Lower lobe of right lung (tissue), 2 donors: ENCODE data around the gene ABCA12. TPM values are rescaled to one million over a fixed set of nuclear protein-coding genes. Genes with fewer than 3 reads are reported as not detected.

ENCODE experiments used
- ATAC-seq, 2 donors: fragments of 200-7000 bp; cut with Tn5 transposase; one replicate each; pipeline ENCODE4 v1.9.1; 2020 to 2022; ENCODE audit warnings: mild to moderate bottlenecking in 2 of 2, moderate library complexity in 2 of 2
- DNase-seq: peaks from one replicate; pipeline ENCODE4 v3.0.0-alpha.2; 2020
- H3K27ac ChIP-seq: fragments of 200-600 bp; one replicate; pipeline ENCODE4 v1.8.0; 2022
- H3K27me3 ChIP-seq: fragments of 200-600 bp; one replicate; pipeline ENCODE4 v1.8.0; 2022; ENCODE audit warnings: low read depth
- H3K36me3 ChIP-seq: fragments of 200-600 bp; one replicate; pipeline ENCODE4 v1.8.0; 2022; ENCODE audit warnings: mild to moderate bottlenecking
- H3K4me1 ChIP-seq: fragments of 200-600 bp; one replicate; pipeline ENCODE4 v1.8.0; 2022
- H3K4me3 ChIP-seq: fragments of 200-600 bp; one replicate; pipeline ENCODE4 v1.8.0; 2022; ENCODE audit warnings: mild to moderate bottlenecking
- H3K9me3 ChIP-seq: fragments of 200-600 bp; one replicate; pipeline ENCODE4 v1.8.0; 2022
- CTCF ChIP-seq: fragments of 200-600 bp; IDR thresholded peaks from one replicate; pipeline ENCODE4 v1.8.0; 2022; ENCODE audit warnings: antibody characterized with exemption, mild to moderate bottlenecking
- intact Hi-C: fragments of 100-400 bp; cut with DNase I; formaldehyde crosslinking; loops from one replicate; pipeline ENCODE4 v1.11.0; 2022
- total RNA-seq: library from RNA; stranded (reverse); fragmentation: NEBNext Ultra II Directional; extraction: Animal tissue kit (Norgen Biotek cat#: 25700); gene quantifications from one replicate; pipeline ENCODE4 v1.2.1, GENCODE V29; 2021
- donor health status: DM: no; HTN: yes; CAD: no; lungs with severe emphysema.

ABCA12 gene
- total RNA-seq, 1 donor from 2014 or later = not detected

DNA sequence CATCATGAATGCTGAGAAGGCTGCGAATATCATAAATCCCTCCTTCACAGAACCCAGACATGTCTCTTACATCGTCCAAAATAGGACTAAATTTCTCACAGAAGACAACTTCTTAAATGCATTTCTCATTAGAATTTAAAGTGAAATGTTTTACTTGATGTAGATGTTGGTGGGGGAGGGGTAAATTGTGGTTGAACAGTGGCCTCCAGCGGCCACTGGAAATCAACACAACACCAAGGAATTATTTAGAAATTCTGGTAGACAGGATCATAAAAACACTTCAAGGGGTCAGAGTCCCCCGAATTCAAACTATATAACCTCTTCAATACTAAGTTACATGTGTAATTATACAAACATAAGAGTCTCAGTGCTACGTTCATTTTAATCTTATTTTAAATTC is 135.9 kb downstream of the ABCA12 start:
- intact Hi-C loops = no loop called here
- H3K27me3 ChIP-seq = no peaks in the 10 kb centered on the region
- no peak for ATAC-seq

GRCh38 chr2:215000721-215001120 is 137.7 kb downstream of the ABCA12 start:
- no peak for TF ChIP-seq CTCF
- no peaks in the 10 kb centered on the region for H3K9me3 ChIP-seq
- no peaks in the 10 kb centered on the region for H3K4me1 ChIP-seq
- H3K27me3 ChIP-seq = no peaks in the 10 kb centered on the region
- no peak for DNase-seq
- no peak overlapping the region for H3K4me3 ChIP-seq
- H3K36me3 ChIP-seq = no peaks in the 10 kb centered on the region
- H3K27ac ChIP-seq = no peak overlapping the region
- ATAC-seq = no peak
- intact Hi-C loops = no loop called here

More for the DNA sequence above, 135.9 kb downstream of the ABCA12 start:
- Histone ChIP-seq H3K36me3 (no peaks in the 10 kb centered on the region), H3K4me3 (no peak overlapping the region), H3K27ac (no peak overlapping the region), H3K4me1 (no peaks in the 10 kb centered on the region), H3K9me3 (no peaks in the 10 kb centered on the region)
- DNase-seq = no peak
- peak; percentile 50 for TF ChIP-seq CTCF

- Histone ChIP-seq H3K36me3 (no peaks in the 10 kb centered on the region), H3K4me1 (no peaks in the 10 kb centered on the region), H3K9me3 (no peaks in the 10 kb centered on the region), H3K27ac (no peak overlapping the region), H3K4me3 (no peak overlapping the region), H3K27me3 (no peaks in the 10 kb centered on the region)
- DNase-seq = no peak
- ATAC-seq = no peak
- intact Hi-C loops = no loop called here
- no peak for TF ChIP-seq CTCF
Measured at GRCh38 chr2:214995926-214996670, 142.3 kb downstream of the ABCA12 start.

DNA sequence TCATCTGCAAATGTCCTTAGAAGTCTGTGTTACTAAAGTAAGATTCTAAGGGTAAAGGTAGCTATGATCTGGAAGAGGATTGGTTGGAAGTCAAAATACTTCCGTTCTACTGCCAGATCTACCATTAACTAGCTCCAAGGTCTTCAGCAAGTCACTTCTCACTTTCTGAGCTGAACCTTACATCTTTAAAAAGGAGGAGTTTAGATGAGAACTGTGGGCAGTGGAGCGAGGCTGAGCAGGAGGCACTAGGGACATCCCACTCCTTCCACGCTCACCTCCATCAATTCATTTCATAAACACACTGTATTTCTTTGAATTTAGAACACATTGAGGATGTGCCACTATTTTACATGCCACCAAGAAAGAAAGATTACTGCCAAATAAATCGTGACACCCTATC is 143.0 kb downstream of the ABCA12 start:
- ATAC-seq (no peak), DNase-seq (no peak)
- Histone ChIP-seq H3K4me3 (no peak overlapping the region), H3K36me3 (no peaks in the 10 kb centered on the region), H3K4me1 (no peaks in the 10 kb centered on the region), H3K27ac (no peak overlapping the region), H3K27me3 (no peaks in the 10 kb centered on the region), H3K9me3 (no peaks in the 10 kb centered on the region)
- intact Hi-C loops = no loop called here
- no peak for TF ChIP-seq CTCF

GRCh38 chr2:214992911-214993310 is 145.5 kb downstream of the ABCA12 start:
- intact Hi-C loops = no loop called here
- no peak for TF ChIP-seq CTCF
- no peak overlapping the region for H3K27ac ChIP-seq
- no peaks in the 10 kb centered on the region for H3K36me3 ChIP-seq
- H3K4me1 ChIP-seq = no peaks in the 10 kb centered on the region
- H3K9me3 ChIP-seq = no peaks in the 10 kb centered on the region
- H3K27me3 ChIP-seq = no peaks in the 10 kb centered on the region
- no peak overlapping the region for H3K4me3 ChIP-seq
- DNase-seq (no peak), ATAC-seq (no peak)
